ENCODE results near the gene ABCG2. TPM values are rescaled to one million over a fixed set of nuclear protein-coding genes. Genes with fewer than 3 reads are reported as not detected.

Gene ABCG2
- total RNA-seq, 1 experiment from 2014 or later = not detected

- H3K36me3 ChIP-seq (ENCODE audit: insufficient read depth, low read length, poor library complexity, severe bottlenecking) = no peaks in the 10 kb centered on the region
- DNase-seq (ENCODE audit: low spot score) = no peak
- no peak overlapping the region for H3K27ac ChIP-seq (ENCODE audit: low read depth, low read length, poor library complexity, severe bottlenecking)
- no peak for TF ChIP-seq CTCF (conservative IDR thresholded peaks at IDR 0.05; ENCODE audit: low read depth, low read length)
- TF ChIP-seq EZH2 (IDR thresholded peaks at IDR 0.05; ENCODE audit: borderline replicate concordance, low read depth, low read length, poor library complexity, severe bottlenecking) = no peak
- ChIA-PET CTCF (no interaction called here), POLR2A (ENCODE audit: low non-redundant PET) (no interaction called here)
- no peak overlapping the region for H3K4me3 ChIP-seq (ENCODE audit: low read depth, low read length, poor library complexity, severe bottlenecking)
- no peaks in the 10 kb centered on the region for H3K27me3 ChIP-seq (replicated peaks; ENCODE audit: insufficient read depth, low read depth, low read length, poor library complexity)
- no peaks in the 10 kb centered on the region for H3K4me1 ChIP-seq (ENCODE audit: insufficient read depth, low read length, poor library complexity, severe bottlenecking)
- no TSS peak for BruUV-seq (replicated peaks)
- intact Hi-C loops (cut with micrococcal nuclease; ENCODE audit: unreplicated experiment) = no loop called here
- H3K9me3 ChIP-seq (ENCODE audit: low read depth, low read length, poor library complexity, severe bottlenecking) = no peaks in the 10 kb centered on the region
Measured at GRCh38 chr4:88045021-88045420, 113.4 kb downstream of the ABCG2 start.

GRCh38 chr4:88043586-88044340 lies 114.7 kb downstream of the ABCG2 start:
- ChIA-PET POLR2A (ENCODE audit: low non-redundant PET) (no interaction called here), CTCF (no interaction called here)
- intact Hi-C loops (cut with micrococcal nuclease; ENCODE audit: unreplicated experiment) = no loop called here
- no peak for TF ChIP-seq EZH2 (IDR thresholded peaks at IDR 0.05; ENCODE audit: borderline replicate concordance, low read depth, low read length, poor library complexity, severe bottlenecking)
- TF ChIP-seq CTCF (conservative IDR thresholded peaks at IDR 0.05; ENCODE audit: low read depth, low read length) = no peak
- H3K36me3 ChIP-seq (ENCODE audit: insufficient read depth, low read length, poor library complexity, severe bottlenecking) = peaks cover 5% of the 10 kb centered on the region
- H3K4me1 ChIP-seq (ENCODE audit: insufficient read depth, low read length, poor library complexity, severe bottlenecking) = no peaks in the 10 kb centered on the region
- H3K9me3 ChIP-seq (ENCODE audit: low read depth, low read length, poor library complexity, severe bottlenecking) = no peaks in the 10 kb centered on the region
- no peak overlapping the region for H3K4me3 ChIP-seq (ENCODE audit: low read depth, low read length, poor library complexity, severe bottlenecking)
- no peaks in the 10 kb centered on the region for H3K27me3 ChIP-seq (replicated peaks; ENCODE audit: insufficient read depth, low read depth, low read length, poor library complexity)
- no peak overlapping the region for H3K27ac ChIP-seq (ENCODE audit: low read depth, low read length, poor library complexity, severe bottlenecking)
- no peak for DNase-seq (ENCODE audit: low spot score)
- BruUV-seq (replicated peaks) = no TSS peak

GRCh38 chr4:88043001-88043400 lies 115.4 kb downstream of the ABCG2 start:
- CTCF ChIA-PET = no interaction called here

More at GRCh38 chr4:88043001-88043400, 115.4 kb downstream of the ABCG2 start:
- no TSS peak for BruUV-seq (replicated peaks)
- Histone ChIP-seq H3K27ac (ENCODE audit: low read depth, low read length, poor library complexity, severe bottlenecking) (no peak overlapping the region), H3K36me3 (ENCODE audit: insufficient read depth, low read length, poor library complexity, severe bottlenecking) (peaks cover 11% of the 10 kb centered on the region), H3K4me1 (ENCODE audit: insufficient read depth, low read length, poor library complexity, severe bottlenecking) (no peaks in the 10 kb centered on the region), H3K4me3 (ENCODE audit: low read depth, low read length, poor library complexity, severe bottlenecking) (no peak overlapping the region), H3K27me3 (replicated peaks; ENCODE audit: insufficient read depth, low read depth, low read length, poor library complexity) (no peaks in the 10 kb centered on the region), H3K9me3 (ENCODE audit: low read depth, low read length, poor library complexity, severe bottlenecking) (no peaks in the 10 kb centered on the region)
- intact Hi-C loops (cut with micrococcal nuclease; ENCODE audit: unreplicated experiment) = no loop called here
- DNase-seq (ENCODE audit: low spot score) = no peak
- no peak for TF ChIP-seq EZH2 (IDR thresholded peaks at IDR 0.05; ENCODE audit: borderline replicate concordance, low read depth, low read length, poor library complexity, severe bottlenecking)
- no peak for TF ChIP-seq CTCF (conservative IDR thresholded peaks at IDR 0.05; ENCODE audit: low read depth, low read length)
- POLR2A ChIA-PET (ENCODE audit: low non-redundant PET) = no interaction called here
